Ishikawa (cell line): ENCODE measurements around the gene CCNYL1.

Experiments
- CEBPB ChIP-seq: IDR thresholded peaks from 2 replicates; pipeline ENCODE4 v1.6.1; 2012
- CREB1 ChIP-seq: IDR thresholded peaks from 2 replicates; pipeline ENCODE4 v1.6.1; 2012; ENCODE audit warnings: low read depth
- EGR1 ChIP-seq: IDR thresholded peaks from 2 replicates; pipeline ENCODE4 v1.6.1; 2012
- EP300 ChIP-seq: IDR thresholded peaks from 2 replicates; pipeline ENCODE4 v1.6.1; 2012; ENCODE audit warnings: borderline replicate concordance
- FOXM1 ChIP-seq: IDR thresholded peaks from 2 replicates; pipeline ENCODE4 v1.6.1; 2012; ENCODE audit warnings: low read depth, borderline replicate concordance
- MAX ChIP-seq: IDR thresholded peaks from 2 replicates; pipeline ENCODE4 v1.6.1; 2012
- NFIC ChIP-seq: IDR thresholded peaks from 2 replicates; pipeline ENCODE4 v1.6.1; 2012
- RAD21 ChIP-seq: IDR thresholded peaks from 2 replicates; pipeline ENCODE4 v1.6.1; 2012; ENCODE audit warnings: low read depth
- REST ChIP-seq: IDR thresholded peaks from 2 replicates; pipeline ENCODE4 v1.6.1; 2012; ENCODE audit warnings: low read depth, mild to moderate bottlenecking
- TAF1 ChIP-seq: IDR thresholded peaks from 2 replicates; pipeline ENCODE4 v1.6.1; 2012; ENCODE audit warnings: low read depth, mild to moderate bottlenecking
- TCF12 ChIP-seq: IDR thresholded peaks from 2 replicates; pipeline ENCODE4 v1.6.1; 2012; ENCODE audit warnings: low read depth
- USF1 ChIP-seq: IDR thresholded peaks from 2 replicates; pipeline ENCODE4 v1.6.1; 2012
- YY1 ChIP-seq: IDR thresholded peaks from 2 replicates; pipeline ENCODE4 v1.6.1; 2012; ENCODE audit warnings: low read depth
- ZBTB7A ChIP-seq: IDR thresholded peaks from 2 replicates; pipeline ENCODE4 v1.6.1; 2012; ENCODE audit warnings: low read depth

- TF ChIP-seq NFIC (no peak), CEBPB (no peak), RAD21 (no peak), EP300 (no peak), MAX (no peak), TAF1 (no peak), FOXM1 (no peak), REST (no peak), CREB1 (no peak), YY1 (no peak), ZBTB7A (no peak), EGR1 (no peak), USF1 (no peak), TCF12 (no peak)
Measured at GRCh38 chr2:207716056-207716455, 4.6 kb downstream of the CCNYL1 start.
